HEK293 (cell line): ENCODE results near the gene ATP8A2.

ENCODE experiments used
- CTCF ChIA-PET: fragments of 350-600 bp; formaldehyde crosslinking; extraction: SDS; loops from one replicate; lab custom pipeline; 2021; ENCODE audit warnings: antibody characterized with exemption; lab: Yijun Ruan, JAX
- POLR2A ChIA-PET: fragments of 300-600 bp; formaldehyde crosslinking; extraction: SDS; loops from one replicate; lab custom pipeline; 2020; ENCODE audit warnings: antibody characterized with exemption, inconsistent platforms; lab: Yijun Ruan, JAX
- H3K27ac ChIP-seq: fragments of 200-500 bp; sonication (Bioruptor generic); 2 replicates; pipeline ENCODE4 v1.5.1; 2014; ENCODE audit warnings: low read depth, low read length, control low read depth, inconsistent platforms; ENCODE audit errors: extremely low read depth
- H3K36me3 ChIP-seq, 2 experiments: fragments of 200-500 bp in 1 of 2; sonication (Bioruptor generic) in 1 of 2; 1 replicate in 1 of 2; 2 replicates in 1 of 2; pipeline ENCODE4 v1.5.1; 2014 to 2017; ENCODE audit warnings: inconsistent platforms in 2 of 2, low read length in 2 of 2; ENCODE audit not compliant: control insufficient read depth in 2 of 2, insufficient read depth in 1 of 2
- H3K4me1 ChIP-seq: fragments of 200-500 bp; sonication (Bioruptor generic); 2 replicates; pipeline ENCODE4 v1.5.1; 2014; ENCODE audit warnings: mild to moderate bottlenecking, low read length, inconsistent platforms; ENCODE audit not compliant: control insufficient read depth, insufficient read depth
- H3K4me3 ChIP-seq: 2 replicates; pipeline ENCODE4 v1.5.1; 2011; ENCODE audit warnings: low read depth, mild to moderate bottlenecking, control low read depth, low read length, moderate library complexity
- H3K9me3 ChIP-seq: fragments of 200-500 bp; sonication (Bioruptor generic); 2 replicates; pipeline ENCODE4 v1.5.1; 2014; ENCODE audit warnings: low read depth, low read length, inconsistent platforms; ENCODE audit not compliant: control insufficient read depth, insufficient read depth
- FEZF1 ChIP-seq: fragments of 450-650 bp; formaldehyde crosslinking; IDR thresholded peaks from 2 replicates; pipeline ENCODE4 v1.5.1; 2016; ENCODE audit warnings: missing biosample characterization, missing genetic modification characterization
- KLF1 ChIP-seq: fragments of 450-650 bp; formaldehyde crosslinking; IDR thresholded peaks from 2 replicates; pipeline ENCODE4 v1.5.1; 2016; ENCODE audit warnings: missing biosample characterization, missing genetic modification characterization
- MYNN ChIP-seq: fragments of 450-650 bp; formaldehyde crosslinking; IDR thresholded peaks from 2 replicates; pipeline ENCODE4 v1.5.1; 2016; ENCODE audit warnings: missing biosample characterization, missing genetic modification characterization, borderline replicate concordance
- PATZ1 ChIP-seq: fragments of 450-650 bp; formaldehyde crosslinking; IDR thresholded peaks from 2 replicates; pipeline ENCODE4 v1.5.1; 2016; ENCODE audit warnings: missing biosample characterization, missing genetic modification characterization
- PRDM6 ChIP-seq: fragments of 450-650 bp; formaldehyde crosslinking; IDR thresholded peaks from 2 replicates; pipeline ENCODE4 v1.5.1; 2017; ENCODE audit warnings: missing biosample characterization, missing genetic modification characterization
- SETDB1 ChIP-seq: IDR thresholded peaks from one replicate; pipeline ENCODE4 v1.6.1; 2017; ENCODE audit warnings: mild to moderate bottlenecking, low read length, moderate library complexity, mixed read lengths; ENCODE audit not compliant: insufficient read length
- ZBTB11 ChIP-seq: fragments of 450-650 bp; formaldehyde crosslinking; conservative IDR thresholded peaks from 2 replicates; pipeline ENCODE4 v1.5.1; 2016; ENCODE audit warnings: low read depth, missing biosample characterization, missing genetic modification characterization
- ZBTB49 ChIP-seq: fragments of 450-650 bp; formaldehyde crosslinking; IDR thresholded peaks from 2 replicates; pipeline ENCODE4 v1.5.1; 2016; ENCODE audit warnings: missing biosample characterization, missing genetic modification characterization, low read depth
- ZBTB7A ChIP-seq: fragments of 450-650 bp; formaldehyde crosslinking; IDR thresholded peaks from 2 replicates; pipeline ENCODE4 v1.5.1; 2016; ENCODE audit warnings: low read depth, missing biosample characterization, missing genetic modification characterization
- ZNF121 ChIP-seq: fragments of 450-650 bp; formaldehyde crosslinking; IDR thresholded peaks from 2 replicates; pipeline ENCODE4 v1.5.1; 2016; ENCODE audit warnings: missing biosample characterization, missing genetic modification characterization
- ZNF221 ChIP-seq: fragments of 450-650 bp; formaldehyde crosslinking; IDR thresholded peaks from 2 replicates; pipeline ENCODE4 v1.5.1; 2017; ENCODE audit warnings: missing biosample characterization, missing genetic modification characterization, borderline replicate concordance
- ZNF23 ChIP-seq: fragments of 450-650 bp; formaldehyde crosslinking; IDR thresholded peaks from 2 replicates; pipeline ENCODE4 v1.5.1; 2016; ENCODE audit warnings: missing biosample characterization, missing genetic modification characterization, borderline replicate concordance
- ZNF501 ChIP-seq: fragments of 450-650 bp; formaldehyde crosslinking; IDR thresholded peaks from 2 replicates; pipeline ENCODE4 v1.5.1; 2016; ENCODE audit warnings: missing biosample characterization, missing genetic modification characterization
- ZNF658 ChIP-seq: fragments of 450-650 bp; formaldehyde crosslinking; IDR thresholded peaks from 2 replicates; pipeline ENCODE4; 2016; ENCODE audit warnings: missing biosample characterization, missing genetic modification characterization
- ZNF677 ChIP-seq: fragments of 450-650 bp; IDR thresholded peaks from 2 replicates; pipeline ENCODE4 v1.5.0; 2018; ENCODE audit warnings: missing biosample characterization, mild to moderate bottlenecking, missing genetic modification characterization, moderate library complexity
- ZNF76 ChIP-seq: fragments of 450-650 bp; formaldehyde crosslinking; IDR thresholded peaks from 2 replicates; pipeline ENCODE4; 2016; ENCODE audit warnings: low read depth, missing biosample characterization, missing genetic modification characterization, borderline replicate concordance

Gene ATP8A2

GRCh38 chr13:25709088-25709487 is 337.3 kb downstream of the ATP8A2 start:
- ChIA-PET POLR2A (no interaction called here), CTCF (no interaction called here)
- no peak overlapping the region for H3K27ac ChIP-seq
- H3K4me1 ChIP-seq: peaks cover 9% of the 10 kb centered on the region; the same call in 1 of the 2 replicates
- H3K36me3 ChIP-seq: no peaks in the 10 kb centered on the region
- H3K9me3 ChIP-seq: no peaks in the 10 kb centered on the region
- TF ChIP-seq ZNF121: no peak
- TF ChIP-seq PRDM6 (tag by site-specific recombination): 0 out of 2 replicates have a peak, but pooled peaks have one; percentile 16
- peak; percentile 49; the same call in 1 of the 2 replicates for TF ChIP-seq FEZF1 (tag by site-specific recombination)
- no peak for TF ChIP-seq SETDB1
- TF ChIP-seq KLF1 (tag by site-specific recombination): 0 out of 2 replicates have a peak, but pooled peaks have one; percentile 22
- no peak overlapping the region for H3K4me3 ChIP-seq

GRCh38 chr13:25715760-25716159 is 344.0 kb downstream of the ATP8A2 start:
- TF ChIP-seq ZNF76 (tag by site-specific recombination) (no peak), ZNF221 (tag by site-specific recombination) (no peak), ZNF658 (tag by site-specific recombination) (no peak), ZBTB7A (tag by site-specific recombination) (no peak), ZNF677 (tag by site-specific recombination) (no peak), ZNF501 (tag by site-specific recombination) (no peak), ZBTB49 (no peak), PATZ1 (tag by site-specific recombination) (no peak), ZNF23 (tag by site-specific recombination) (no peak), MYNN (tag by site-specific recombination) (no peak), ZBTB11 (tag by site-specific recombination) (no peak)
- CTCF ChIA-PET: no interaction called here

More at GRCh38 chr13:25715760-25716159, 344.0 kb downstream of the ATP8A2 start:
- H3K27ac ChIP-seq: no peak overlapping the region
- POLR2A ChIA-PET: no interaction called here
- H3K9me3 ChIP-seq: no peaks in the 10 kb centered on the region
- H3K4me3 ChIP-seq: no peak overlapping the region
- H3K36me3 ChIP-seq: no peaks in the 10 kb centered on the region
- no peaks in the 10 kb centered on the region for H3K4me1 ChIP-seq
